Renal pelvis (tissue), 3 donors: ENCODE data around the gene HTR1A. TPM values are rescaled to one million over a fixed set of nuclear protein-coding genes. Genes with fewer than 3 reads are reported as not detected.

Experiments
- polyA plus RNA-seq, 3 donors: library from polyadenylated mRNA; unstranded; fragments of 120-200 nt; gene quantifications; one replicate each; pipeline ENCODE4 v1.2.1, GENCODE V29; 2013; ENCODE audit not compliant: insufficient read length in 3 of 3

Gene HTR1A
- polyA plus RNA-seq, 3 donors = not detected

Other genes with a start within 250 kb of the HTR1A start
- gene RNF180, start 203.4 kb upstream of the HTR1A start, polyA plus RNA-seq = 10 to 100 TPM in 1 of 3 donors, 1 to 10 TPM in 2; 9.0 to 10.3 (median 9.7) TPM